ENCODE data around the gene NUFIP1. TPM values are rescaled to one million over a fixed set of nuclear protein-coding genes. Genes with fewer than 3 reads are reported as not detected.
A peak's percentile ranks its signal among the peaks of the same experiment; 100 is the strongest.
"Not testable (repeated sequence)": the region's sequence is repeated elsewhere in the genome, so short reads cannot be mapped to it uniquely, and the experiment has no call there.

The NUFIP1 gene
- 5.1 and 5.5 TPM in 2 replicates for total RNA-seq

DNA sequence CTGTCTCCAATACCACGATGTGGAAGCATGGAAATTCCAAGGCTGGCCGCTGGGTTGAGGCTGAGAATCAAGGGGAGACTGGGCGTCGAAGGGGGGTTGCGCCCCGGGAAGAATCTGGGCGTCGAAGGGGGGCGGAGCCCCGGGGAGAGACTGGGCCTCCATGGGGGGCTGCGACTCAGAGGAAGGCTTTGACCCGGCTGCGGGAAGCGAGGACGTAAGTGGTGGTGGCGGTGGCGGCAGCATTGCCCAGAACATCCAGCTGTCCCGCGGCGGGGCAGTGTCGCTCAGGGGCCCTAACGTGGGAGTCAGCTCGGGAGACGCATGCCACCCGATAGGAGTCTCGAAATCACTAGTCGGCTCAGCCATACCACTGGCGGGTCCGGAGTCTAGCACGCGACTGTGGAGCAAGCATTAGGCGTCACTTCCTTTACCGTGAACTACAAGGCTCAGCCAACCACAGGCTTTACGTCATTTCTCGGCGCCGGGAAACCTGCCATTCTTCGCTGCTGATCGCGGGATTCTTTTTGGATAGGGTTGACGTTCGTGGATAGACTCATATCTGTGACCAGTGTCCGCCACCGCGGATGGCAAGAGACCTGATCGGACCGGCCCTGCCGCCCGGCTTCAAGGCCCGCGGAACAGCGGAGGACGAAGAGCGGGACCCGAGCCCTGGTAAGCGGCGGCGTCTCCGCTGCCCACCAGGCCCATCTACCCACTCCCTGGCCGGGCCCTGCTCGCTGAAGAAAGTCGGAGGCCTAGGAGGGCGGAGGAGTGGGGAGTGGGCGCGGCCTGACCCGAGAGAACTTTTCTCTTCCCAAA is at the start of gene NUFIP1, which contains the start of gene GPALPP1:
Gene NUFIP1, minus strand, starts transcription at position 401 of the 819 bp plus-strand sequence. Its CDS starts 35 bp downstream, at position 366.
Gene GPALPP1, plus strand, starts transcription at position 468 of the 819 bp plus-strand sequence. Its CDS starts 117 bp downstream, at position 585.
- TF ChIP-seq, protein P1, sequence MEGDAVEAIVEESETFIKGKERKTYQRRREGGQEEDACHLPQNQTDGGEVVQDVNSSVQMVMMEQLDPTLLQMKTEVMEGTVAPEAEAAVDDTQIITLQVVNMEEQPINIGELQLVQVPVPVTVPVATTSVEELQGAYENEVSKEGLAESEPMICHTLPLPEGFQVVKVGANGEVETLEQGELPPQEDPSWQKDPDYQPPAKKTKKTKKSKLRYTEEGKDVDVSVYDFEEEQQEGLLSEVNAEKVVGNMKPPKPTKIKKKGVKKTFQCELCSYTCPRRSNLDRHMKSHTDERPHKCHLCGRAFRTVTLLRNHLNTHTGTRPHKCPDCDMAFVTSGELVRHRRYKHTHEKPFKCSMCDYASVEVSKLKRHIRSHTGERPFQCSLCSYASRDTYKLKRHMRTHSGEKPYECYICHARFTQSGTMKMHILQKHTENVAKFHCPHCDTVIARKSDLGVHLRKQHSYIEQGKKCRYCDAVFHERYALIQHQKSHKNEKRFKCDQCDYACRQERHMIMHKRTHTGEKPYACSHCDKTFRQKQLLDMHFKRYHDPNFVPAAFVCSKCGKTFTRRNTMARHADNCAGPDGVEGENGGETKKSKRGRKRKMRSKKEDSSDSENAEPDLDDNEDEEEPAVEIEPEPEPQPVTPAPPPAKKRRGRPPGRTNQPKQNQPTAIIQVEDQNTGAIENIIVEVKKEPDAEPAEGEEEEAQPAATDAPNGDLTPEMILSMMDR (conservative IDR thresholded peaks at IDR 0.05; ENCODE audit: low read depth, low read length), result peak; percentile 11
- H3K4me3 ChIP-seq (ENCODE audit: low read depth, low read length), result peak within 1 kb of the TSS; percentile 95
- peak; percentile 74 for DNase-seq (ENCODE audit: low read depth)

DNA sequence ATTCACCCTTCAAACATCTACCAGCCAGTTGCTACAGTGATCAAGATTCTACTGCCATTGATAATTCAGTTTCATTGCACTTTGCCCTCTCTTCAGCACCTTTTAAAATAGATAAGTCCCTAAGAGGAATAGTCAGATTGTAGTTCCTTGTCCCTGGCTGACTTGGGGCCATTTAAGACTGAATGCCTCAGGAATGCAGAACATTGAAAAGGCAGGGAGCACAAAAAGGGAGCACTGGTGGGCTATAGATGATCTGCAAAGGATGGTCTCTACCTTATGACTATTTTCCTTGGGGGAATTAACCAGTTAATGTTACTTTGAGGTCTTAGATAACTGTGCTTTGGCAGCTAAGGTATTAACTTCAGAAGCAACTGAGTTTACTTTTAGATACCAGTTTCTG is 46.9 kb upstream of the NUFIP1 start:
- H3K4me3 ChIP-seq (ENCODE audit: low read depth, low read length), result no peak overlapping the region
- TF ChIP-seq, protein P1 (conservative IDR thresholded peaks at IDR 0.05; ENCODE audit: low read depth, low read length), result no peak
- DNase-seq (ENCODE audit: low read depth), result no peak

DNA sequence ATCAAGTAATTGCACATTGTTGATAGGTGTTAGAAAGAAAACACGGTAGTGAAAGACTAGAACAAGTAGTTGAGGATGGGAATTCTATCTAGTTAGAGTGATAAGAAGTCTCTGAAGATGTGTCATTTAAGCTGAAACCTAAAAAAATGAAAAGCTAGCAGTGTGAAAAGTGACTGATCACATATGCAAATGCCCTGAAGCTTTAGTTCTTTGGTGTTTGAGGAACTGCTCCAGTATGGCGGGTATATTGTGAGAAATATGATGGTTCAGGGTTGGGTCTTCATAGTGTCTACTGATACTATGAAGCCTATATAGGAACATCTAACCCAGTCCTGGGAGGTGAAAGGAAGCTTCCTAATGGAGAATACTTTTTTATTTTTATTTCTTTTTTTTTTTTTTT is 45.1 kb upstream of the NUFIP1 start:
- H3K4me3 ChIP-seq (ENCODE audit: low read depth, low read length), result no peak overlapping the region
- DNase-seq (ENCODE audit: low read depth), result no peak
- TF ChIP-seq, protein P1 (conservative IDR thresholded peaks at IDR 0.05; ENCODE audit: low read depth, low read length), result no peak

DNA sequence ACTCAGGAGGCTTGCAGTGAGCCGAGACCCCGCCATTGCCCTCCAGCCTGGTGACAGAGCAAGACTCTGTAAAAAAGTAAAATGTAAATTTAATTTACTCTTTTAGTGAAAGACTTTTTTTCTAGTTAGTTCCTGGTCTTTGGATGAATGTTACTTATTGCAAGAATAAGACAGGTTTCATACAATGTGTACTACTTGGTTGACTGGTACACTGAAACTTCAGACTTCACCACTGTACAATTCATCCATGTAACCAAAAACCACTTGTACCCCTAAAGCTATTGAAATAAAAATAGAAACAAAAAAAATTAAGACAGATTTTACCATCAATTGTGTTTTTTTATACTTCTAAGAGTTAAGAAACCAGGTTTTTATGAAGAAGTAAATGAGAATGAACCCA is 35.6 kb upstream of the NUFIP1 start:
- no peak overlapping the region for H3K4me3 ChIP-seq (ENCODE audit: low read depth, low read length)
- no peak for DNase-seq (ENCODE audit: low read depth)
- TF ChIP-seq, protein P1 (conservative IDR thresholded peaks at IDR 0.05; ENCODE audit: low read depth, low read length), result no peak

DNA sequence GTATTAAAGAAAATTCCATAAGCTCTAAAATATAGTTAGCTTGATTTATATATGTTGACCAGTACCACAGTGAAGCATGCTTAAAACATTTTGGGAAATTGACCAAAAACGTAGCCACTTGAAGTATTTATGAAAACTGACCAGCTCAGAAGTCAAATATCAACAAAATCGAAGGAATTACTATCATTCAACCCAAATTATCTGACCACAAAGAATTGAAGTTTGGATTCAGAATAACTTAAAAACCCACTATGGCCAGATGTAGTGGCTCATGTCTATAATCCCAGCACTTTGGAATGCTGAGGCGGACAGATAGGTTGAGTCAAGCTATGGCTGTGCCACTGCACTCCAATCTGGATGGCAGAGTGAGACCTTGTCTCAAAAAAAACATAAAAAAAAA is 32.0 kb upstream of the NUFIP1 start:
- no peak overlapping the region for H3K4me3 ChIP-seq (ENCODE audit: low read depth, low read length)
- TF ChIP-seq, protein P1 (conservative IDR thresholded peaks at IDR 0.05; ENCODE audit: low read depth, low read length), result no peak
- no peak for DNase-seq (ENCODE audit: low read depth)

DNA sequence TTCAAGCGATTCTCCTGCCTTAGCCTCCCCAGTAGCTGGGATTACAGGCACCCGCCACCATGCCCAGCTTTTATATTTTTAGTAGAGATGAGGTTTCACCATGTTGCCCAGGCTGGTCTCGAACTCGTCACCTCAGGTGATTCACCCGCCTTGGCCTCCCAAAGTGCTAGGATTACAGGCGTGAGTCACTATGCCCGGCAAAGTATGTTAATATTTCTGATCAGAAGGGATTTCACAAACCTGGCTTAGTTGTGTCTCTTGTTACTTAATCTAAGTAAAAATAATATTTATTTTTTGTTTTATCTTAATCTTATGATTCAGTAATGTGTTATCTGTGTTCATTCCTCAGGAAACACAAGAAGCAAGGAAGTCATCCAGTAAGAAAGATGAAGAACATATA is 30.7 kb upstream of the NUFIP1 start:
- not testable (repeated sequence) for H3K4me3 ChIP-seq (ENCODE audit: low read depth, low read length); DNase-seq (ENCODE audit: low read depth)

DNA sequence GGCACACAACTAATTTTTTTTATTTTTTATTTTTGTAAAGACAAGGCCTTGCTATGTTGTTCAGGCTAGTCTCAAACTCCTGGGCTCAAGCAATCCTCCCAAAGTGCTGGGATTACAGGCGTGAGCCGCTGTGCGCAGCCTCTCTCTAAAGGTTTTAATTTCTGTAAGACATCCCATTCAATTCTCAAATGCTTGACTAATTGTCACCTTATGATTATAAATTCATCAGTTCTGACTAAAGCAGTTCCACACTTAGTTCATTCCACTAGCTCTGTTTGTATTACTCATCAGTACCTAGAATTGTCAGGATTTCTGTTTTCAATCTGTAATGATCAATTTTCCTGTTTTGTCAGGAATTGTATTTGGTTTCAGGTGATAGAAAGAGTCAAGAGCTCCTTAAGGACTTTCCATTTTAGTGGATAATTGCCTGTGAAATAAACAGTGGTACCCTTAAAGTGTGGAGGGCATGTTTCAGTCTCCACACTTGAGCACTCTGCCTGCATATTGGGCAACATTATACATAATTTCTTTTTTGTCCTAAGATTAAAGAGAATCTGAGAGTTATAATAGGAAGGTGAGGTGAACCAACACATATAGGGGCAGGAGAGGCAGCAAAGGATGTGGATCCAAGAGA is 27.6 kb upstream of the NUFIP1 start:
- DNase-seq (ENCODE audit: low read depth), result no peak
- no peak overlapping the region for H3K4me3 ChIP-seq (ENCODE audit: low read depth, low read length)
- TF ChIP-seq, protein P1 (conservative IDR thresholded peaks at IDR 0.05; ENCODE audit: low read depth, low read length), result no peak

Measured in epithelial cell of proximal tubule (primary cell).